Measurements from ENCODE around the gene SYPL2.

Gene SYPL2

DNA sequence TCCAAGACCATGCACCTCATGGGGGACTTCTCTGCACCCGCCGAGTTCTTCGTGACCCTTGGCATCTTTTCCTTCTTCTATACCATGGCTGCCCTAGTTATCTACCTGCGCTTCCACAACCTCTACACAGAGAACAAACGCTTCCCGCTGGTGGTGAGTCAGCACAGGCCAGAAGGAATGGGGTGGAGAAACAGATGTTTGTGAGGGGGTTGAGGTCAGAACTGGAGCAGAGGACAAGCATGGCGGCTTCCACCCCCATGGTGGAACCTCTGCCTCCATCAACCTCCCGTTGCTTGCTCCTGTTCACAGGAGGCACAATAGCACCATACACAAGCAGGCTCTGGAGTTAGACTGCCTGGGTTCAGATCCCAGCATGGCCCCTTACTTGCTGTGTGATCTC, 10.5 kb downstream of the SYPL2 start:
- no peak for DNase-seq (ENCODE audit: low spot score)
- TF ChIP-seq, protein P1, sequence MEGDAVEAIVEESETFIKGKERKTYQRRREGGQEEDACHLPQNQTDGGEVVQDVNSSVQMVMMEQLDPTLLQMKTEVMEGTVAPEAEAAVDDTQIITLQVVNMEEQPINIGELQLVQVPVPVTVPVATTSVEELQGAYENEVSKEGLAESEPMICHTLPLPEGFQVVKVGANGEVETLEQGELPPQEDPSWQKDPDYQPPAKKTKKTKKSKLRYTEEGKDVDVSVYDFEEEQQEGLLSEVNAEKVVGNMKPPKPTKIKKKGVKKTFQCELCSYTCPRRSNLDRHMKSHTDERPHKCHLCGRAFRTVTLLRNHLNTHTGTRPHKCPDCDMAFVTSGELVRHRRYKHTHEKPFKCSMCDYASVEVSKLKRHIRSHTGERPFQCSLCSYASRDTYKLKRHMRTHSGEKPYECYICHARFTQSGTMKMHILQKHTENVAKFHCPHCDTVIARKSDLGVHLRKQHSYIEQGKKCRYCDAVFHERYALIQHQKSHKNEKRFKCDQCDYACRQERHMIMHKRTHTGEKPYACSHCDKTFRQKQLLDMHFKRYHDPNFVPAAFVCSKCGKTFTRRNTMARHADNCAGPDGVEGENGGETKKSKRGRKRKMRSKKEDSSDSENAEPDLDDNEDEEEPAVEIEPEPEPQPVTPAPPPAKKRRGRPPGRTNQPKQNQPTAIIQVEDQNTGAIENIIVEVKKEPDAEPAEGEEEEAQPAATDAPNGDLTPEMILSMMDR (conservative IDR thresholded peaks at IDR 0.05; ENCODE audit: low read depth), result no peak
- H3K27ac ChIP-seq, result no peak overlapping the region
- ChIA-PET CTCF (no interaction called here), POLR2A (ENCODE audit: low non-redundant PET) (no interaction called here)

DNA sequence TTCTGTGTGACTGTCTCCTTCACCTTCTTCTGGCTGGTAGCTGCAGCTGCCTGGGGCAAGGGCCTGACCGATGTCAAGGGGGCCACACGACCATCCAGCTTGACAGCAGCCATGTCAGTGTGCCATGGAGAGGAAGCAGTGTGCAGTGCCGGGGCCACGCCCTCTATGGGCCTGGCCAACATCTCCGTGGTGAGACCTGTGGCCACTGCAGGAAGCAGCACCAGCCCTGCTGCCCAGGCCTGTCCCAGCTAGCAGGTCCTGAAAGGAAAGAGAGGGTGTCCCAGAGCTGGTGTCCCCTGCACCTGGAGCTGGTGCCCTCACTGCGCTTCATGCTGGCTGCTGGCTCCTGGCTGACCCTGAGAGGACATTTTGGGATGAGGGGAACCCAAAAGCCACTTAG, 11.5 kb downstream of the SYPL2 start:
- TF ChIP-seq, protein P1 (conservative IDR thresholded peaks at IDR 0.05; ENCODE audit: low read depth), result no peak
- CTCF ChIA-PET, result interaction anchor here (1.4 kb wide), 1 partner anchor 12 kb away, joined by 4 read pairs; no protein-coding TSS in a partner anchor

GRCh38 chr1:109478806-109479205, 12.5 kb downstream of the SYPL2 start:
- no peak for DNase-seq (ENCODE audit: low spot score)
- ChIA-PET POLR2A (ENCODE audit: low non-redundant PET) (no interaction called here), CTCF (interaction anchor here (1.4 kb wide), 1 partner anchor 11 kb away, joined by 4 read pairs; no protein-coding TSS in a partner anchor)
- H3K27ac ChIP-seq, result no peak overlapping the region
- TF ChIP-seq, protein P1 (conservative IDR thresholded peaks at IDR 0.05; ENCODE audit: low read depth), result no peak

More for the DNA sequence above, 11.5 kb downstream of the SYPL2 start:
- no peak for DNase-seq (ENCODE audit: low spot score)
- POLR2A ChIA-PET (ENCODE audit: low non-redundant PET), result no interaction called here
- H3K27ac ChIP-seq, result no peak overlapping the region

DNA sequence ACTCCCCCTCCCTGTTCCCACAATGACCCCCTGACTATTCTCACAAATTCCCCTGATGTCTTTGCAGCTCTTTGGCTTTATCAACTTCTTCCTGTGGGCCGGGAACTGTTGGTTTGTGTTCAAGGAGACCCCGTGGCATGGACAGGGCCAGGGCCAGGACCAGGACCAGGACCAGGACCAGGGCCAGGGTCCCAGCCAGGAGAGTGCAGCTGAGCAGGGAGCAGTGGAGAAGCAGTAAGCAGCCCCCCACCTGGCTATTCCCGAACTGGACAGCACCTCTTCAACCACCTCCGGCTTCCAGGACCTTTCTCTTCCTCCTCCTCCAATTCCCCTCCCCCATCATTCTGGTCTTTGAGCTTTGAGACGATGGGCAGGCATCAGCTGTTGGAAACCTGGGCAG, 13.0 kb downstream of the SYPL2 start:
- CTCF ChIA-PET, result interaction anchor here (1.4 kb wide), 1 partner anchor 11 kb away, joined by 4 read pairs; no protein-coding TSS in a partner anchor
- H3K27ac ChIP-seq, result no peak overlapping the region
- POLR2A ChIA-PET (ENCODE audit: low non-redundant PET), result no interaction called here
- DNase-seq (ENCODE audit: low spot score), result no peak
- TF ChIP-seq, protein P1 (conservative IDR thresholded peaks at IDR 0.05; ENCODE audit: low read depth), result no peak

GRCh38 chr1:109479901-109480300, 13.6 kb downstream of the SYPL2 start:
- DNase-seq (ENCODE audit: low spot score), result no peak
- TF ChIP-seq, protein P1 (conservative IDR thresholded peaks at IDR 0.05; ENCODE audit: low read depth), result no peak
- no peak overlapping the region for H3K27ac ChIP-seq
- CTCF ChIA-PET, result interaction anchor here (0.6 kb wide), 1 partner anchor 297 kb away, joined by 3 read pairs; no protein-coding TSS in a partner anchor
- POLR2A ChIA-PET (ENCODE audit: low non-redundant PET), result no interaction called here

- CTCF ChIA-PET, result interaction anchor here (1.1 kb wide), 1 partner anchor 12 kb away, joined by 4 read pairs; the partner anchor contains the start of gene CYB561D1
- POLR2A ChIA-PET (ENCODE audit: low non-redundant PET), result no interaction called here
- H3K27ac ChIP-seq, result no peak overlapping the region
- TF ChIP-seq, protein P1 (conservative IDR thresholded peaks at IDR 0.05; ENCODE audit: low read depth), result no peak
- DNase-seq (ENCODE audit: low spot score), result no peak
These were observed 15.3 kb downstream of the SYPL2 start for GRCh38 chr1:109481646-109482045.

Measured in RWPE1 (cell line).